GM10266 (cell line): Measurements from ENCODE around the gene CEP250.
A peak's percentile ranks its signal among the peaks of the same experiment; 100 is the strongest.

Source experiments
- DNase-seq: peaks from one replicate; pipeline ENCODE4 v3.0.0; 2012; ENCODE audit errors: extremely low spot score
- TF ChIP-seq, protein P1 (sequence below): IDR thresholded peaks from 2 replicates; pipeline ENCODE4 v1.5.1; 2012; ENCODE audit warnings: mild to moderate bottlenecking, low read depth; ENCODE audit not compliant: control insufficient read depth, insufficient read depth; ENCODE audit errors: missing control alignments

Gene CEP250

GRCh38 chr20:35525639-35526038 lies 70.2 kb downstream of the CEP250 start:
- TF ChIP-seq, protein P1, sequence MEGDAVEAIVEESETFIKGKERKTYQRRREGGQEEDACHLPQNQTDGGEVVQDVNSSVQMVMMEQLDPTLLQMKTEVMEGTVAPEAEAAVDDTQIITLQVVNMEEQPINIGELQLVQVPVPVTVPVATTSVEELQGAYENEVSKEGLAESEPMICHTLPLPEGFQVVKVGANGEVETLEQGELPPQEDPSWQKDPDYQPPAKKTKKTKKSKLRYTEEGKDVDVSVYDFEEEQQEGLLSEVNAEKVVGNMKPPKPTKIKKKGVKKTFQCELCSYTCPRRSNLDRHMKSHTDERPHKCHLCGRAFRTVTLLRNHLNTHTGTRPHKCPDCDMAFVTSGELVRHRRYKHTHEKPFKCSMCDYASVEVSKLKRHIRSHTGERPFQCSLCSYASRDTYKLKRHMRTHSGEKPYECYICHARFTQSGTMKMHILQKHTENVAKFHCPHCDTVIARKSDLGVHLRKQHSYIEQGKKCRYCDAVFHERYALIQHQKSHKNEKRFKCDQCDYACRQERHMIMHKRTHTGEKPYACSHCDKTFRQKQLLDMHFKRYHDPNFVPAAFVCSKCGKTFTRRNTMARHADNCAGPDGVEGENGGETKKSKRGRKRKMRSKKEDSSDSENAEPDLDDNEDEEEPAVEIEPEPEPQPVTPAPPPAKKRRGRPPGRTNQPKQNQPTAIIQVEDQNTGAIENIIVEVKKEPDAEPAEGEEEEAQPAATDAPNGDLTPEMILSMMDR = no peak
- DNase-seq = no peak

- DNase-seq = no peak
- TF ChIP-seq, protein P1 = no peak
These were observed 71.8 kb downstream of the CEP250 start for GRCh38 chr20:35527122-35527769.

DNA sequence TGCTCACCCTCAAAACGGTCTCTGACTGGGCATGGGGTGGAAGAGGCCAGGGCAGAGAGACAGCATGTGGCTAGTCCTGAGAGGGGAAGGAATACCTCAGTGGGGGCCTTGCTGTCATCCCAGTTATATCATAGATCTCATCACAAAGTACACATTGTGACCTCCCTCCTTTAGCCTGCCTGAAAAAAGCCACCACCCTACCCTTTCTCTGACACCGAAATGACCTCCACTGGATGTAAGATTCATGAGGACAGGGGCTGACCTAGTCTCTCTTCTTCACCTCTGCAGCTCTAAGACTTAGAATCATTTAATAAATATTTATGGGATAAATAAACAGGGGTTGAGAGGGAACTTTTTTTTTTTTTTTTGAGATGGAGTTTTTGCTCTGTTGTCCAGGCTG lies 74.2 kb downstream of the CEP250 start, which contains the start of gene C20orf173:
Gene C20orf173 (minus strand): TSS at position 101 of the 400 bp plus-strand sequence. CDS start 279 bp downstream, outside the sequence.
- DNase-seq = no peak
- TF ChIP-seq, protein P1 = no peak

- no peak for DNase-seq
- TF ChIP-seq, protein P1 = no peak
These were observed 84.4 kb downstream of the CEP250 start for GRCh38 chr20:35539756-35540212.

DNA sequence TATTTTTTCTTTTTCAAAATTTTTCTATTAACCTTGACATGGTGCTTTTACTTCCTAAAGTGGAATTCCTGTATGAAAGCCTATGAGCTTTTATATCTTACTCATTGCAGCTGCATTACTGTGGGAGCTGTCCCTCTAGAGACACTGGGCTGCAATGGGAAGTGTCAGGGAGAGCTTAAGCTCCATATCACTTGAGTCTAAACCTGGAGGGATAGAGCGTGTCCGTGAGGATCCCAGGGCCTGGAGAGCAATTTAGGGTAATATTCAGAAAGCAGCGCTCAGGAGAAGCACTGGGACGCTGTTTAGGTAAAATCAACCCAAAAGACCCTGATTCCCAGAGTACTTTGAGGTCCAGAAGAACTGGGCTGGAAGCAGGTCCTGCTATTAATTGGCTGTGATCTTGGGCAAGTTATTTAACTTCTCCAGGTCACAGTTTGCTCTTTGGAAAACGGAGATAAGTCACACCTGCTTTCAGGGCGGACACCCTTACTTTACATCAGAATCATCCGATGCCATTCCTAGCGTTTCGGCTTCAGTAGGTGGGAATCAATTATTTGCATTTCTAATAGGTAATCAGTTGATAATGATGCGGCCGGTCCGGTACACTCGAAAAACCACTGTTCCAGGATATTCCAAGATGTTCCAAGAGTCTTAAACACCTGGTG lies 85.9 kb downstream of the CEP250 start:
- no peak for DNase-seq
- TF ChIP-seq, protein P1 = no peak

- TF ChIP-seq, protein P1 = no peak
- peak; percentile 96 for DNase-seq
These were observed 86.6 kb downstream of the CEP250 start, which contains the start of gene ERGIC3 for GRCh38 chr20:35541783-35542662. Gene ERGIC3 (plus strand): TSS chr20:35542078. CDS start chr20:35542098, 20 bp downstream.

- no peak for DNase-seq
- TF ChIP-seq, protein P1 = no peak
These were observed 87.6 kb downstream of the CEP250 start for GRCh38 chr20:35542990-35543389.
